GM10266 (cell line): ENCODE measurements around the gene NIN.
"Not testable (repeated sequence)": the region's sequence is repeated elsewhere in the genome, so short reads cannot be mapped to it uniquely, and the experiment has no call there.

Experiments
- DNase-seq: peaks from one replicate; pipeline ENCODE4 v3.0.0; 2012; ENCODE audit errors: extremely low spot score
- CTCF ChIP-seq: IDR thresholded peaks from 2 replicates; pipeline ENCODE4 v1.5.1; 2012; ENCODE audit warnings: mild to moderate bottlenecking, low read depth; ENCODE audit not compliant: control insufficient read depth, insufficient read depth; ENCODE audit errors: missing control alignments

Gene NIN

GRCh38 chr14:50711043-50711442 is 119.9 kb downstream of the NIN start:
- no peak for DNase-seq

GRCh38 chr14:50705026-50705593 is 125.9 kb downstream of the NIN start:
- DNase-seq, result no peak
- no peak for TF ChIP-seq CTCF

More at GRCh38 chr14:50711043-50711442, 119.9 kb downstream of the NIN start:
- no peak for TF ChIP-seq CTCF

GRCh38 chr14:50704454-50705010 is 126.4 kb downstream of the NIN start:
- no peak for TF ChIP-seq CTCF
- DNase-seq, result no peak

GRCh38 chr14:50697659-50698290 is 133.2 kb downstream of the NIN start:
- DNase-seq, result no peak
- TF ChIP-seq CTCF, result no peak

GRCh38 chr14:50694260-50694659 is 136.7 kb downstream of the NIN start:
- DNase-seq, result not testable (repeated sequence)

GRCh38 chr14:50688875-50689274 is 142.1 kb downstream of the NIN start:
- TF ChIP-seq CTCF, result no peak
- DNase-seq, result no peak

- no peak for TF ChIP-seq CTCF
- no peak for DNase-seq
These were observed 151.3 kb downstream of the NIN start for GRCh38 chr14:50679674-50680073.
